ENCODE measurements around the gene ELF2.
A peak's percentile ranks its signal among the peaks of the same experiment; 100 is the strongest.

ELF2 gene

DNA sequence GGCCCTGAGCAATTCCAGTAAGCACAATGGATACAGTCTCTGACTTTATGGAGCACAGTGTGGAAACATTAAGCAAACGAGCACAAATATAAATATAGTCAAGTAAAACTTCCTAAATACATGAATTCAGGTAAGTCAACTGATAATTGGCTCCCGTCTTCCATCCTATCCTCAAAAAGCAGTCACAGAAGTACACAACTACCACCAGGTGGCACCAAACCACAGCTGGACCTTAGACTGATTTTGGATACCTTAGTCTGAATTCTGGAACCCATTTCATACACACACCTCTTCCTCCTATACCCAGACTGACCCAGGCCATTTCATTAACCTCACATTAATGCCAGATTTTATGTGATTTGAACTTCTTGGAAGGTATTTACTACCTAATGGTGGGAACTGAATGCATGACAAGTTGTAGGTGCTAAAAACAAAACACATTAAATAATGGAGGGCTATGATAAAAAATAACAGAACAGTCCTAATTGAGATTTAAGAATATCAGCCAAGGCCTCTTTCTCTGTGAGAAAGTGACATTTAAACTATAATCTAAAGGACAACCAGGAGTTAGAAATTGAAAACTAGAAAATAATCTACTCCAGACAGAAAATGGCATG lies 77.5 kb downstream of the ELF2 start:
- Histone ChIP-seq H3K36me3 (ENCODE audit: insufficient read depth, low read length) (no peaks in the 10 kb centered on the region), H2AFZ (ENCODE audit: low read depth, low read length) (no peak overlapping the region), H4K20me1 (ENCODE audit: insufficient read depth, low read length) (no peaks in the 10 kb centered on the region), H3K9me3 (ENCODE audit: insufficient read depth, low read length, severe bottlenecking) (no peaks in the 10 kb centered on the region), H3K4me1 (ENCODE audit: insufficient read depth, low read length) (no peaks in the 10 kb centered on the region), H3K79me2 (ENCODE audit: insufficient read depth, low read length) (no peaks in the 10 kb centered on the region; the same call in 1 of the 2 replicates), H3K4me2 (ENCODE audit: insufficient read depth, low read length) (no peak overlapping the region), H3K27ac (ENCODE audit: low read length) (no peak overlapping the region), H3K4me3 (ENCODE audit: low read depth in 1 of 2, low read length in 2 of 2) (no peak overlapping the region), H3K9ac (ENCODE audit: low read depth, low read length) (no peak overlapping the region), H3K27me3 (ENCODE audit: insufficient read depth, low read length, poor library complexity) (no peaks in the 10 kb centered on the region)
- ATAC-seq (ENCODE audit: insufficient read depth, low read depth) = peak; percentile 98
- peak; percentile 77 for DNase-seq
- TF ChIP-seq EZH2 (IDR thresholded peaks at IDR 0.05; ENCODE audit: borderline replicate concordance, low read depth, low read length, severe bottlenecking) = no peak
- TF ChIP-seq, protein P1, sequence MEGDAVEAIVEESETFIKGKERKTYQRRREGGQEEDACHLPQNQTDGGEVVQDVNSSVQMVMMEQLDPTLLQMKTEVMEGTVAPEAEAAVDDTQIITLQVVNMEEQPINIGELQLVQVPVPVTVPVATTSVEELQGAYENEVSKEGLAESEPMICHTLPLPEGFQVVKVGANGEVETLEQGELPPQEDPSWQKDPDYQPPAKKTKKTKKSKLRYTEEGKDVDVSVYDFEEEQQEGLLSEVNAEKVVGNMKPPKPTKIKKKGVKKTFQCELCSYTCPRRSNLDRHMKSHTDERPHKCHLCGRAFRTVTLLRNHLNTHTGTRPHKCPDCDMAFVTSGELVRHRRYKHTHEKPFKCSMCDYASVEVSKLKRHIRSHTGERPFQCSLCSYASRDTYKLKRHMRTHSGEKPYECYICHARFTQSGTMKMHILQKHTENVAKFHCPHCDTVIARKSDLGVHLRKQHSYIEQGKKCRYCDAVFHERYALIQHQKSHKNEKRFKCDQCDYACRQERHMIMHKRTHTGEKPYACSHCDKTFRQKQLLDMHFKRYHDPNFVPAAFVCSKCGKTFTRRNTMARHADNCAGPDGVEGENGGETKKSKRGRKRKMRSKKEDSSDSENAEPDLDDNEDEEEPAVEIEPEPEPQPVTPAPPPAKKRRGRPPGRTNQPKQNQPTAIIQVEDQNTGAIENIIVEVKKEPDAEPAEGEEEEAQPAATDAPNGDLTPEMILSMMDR (IDR thresholded peaks at IDR 0.05; ENCODE audit: borderline replicate concordance, extremely low read depth, low read length, poor library complexity, severe bottlenecking) = peak; percentile 92

DNA sequence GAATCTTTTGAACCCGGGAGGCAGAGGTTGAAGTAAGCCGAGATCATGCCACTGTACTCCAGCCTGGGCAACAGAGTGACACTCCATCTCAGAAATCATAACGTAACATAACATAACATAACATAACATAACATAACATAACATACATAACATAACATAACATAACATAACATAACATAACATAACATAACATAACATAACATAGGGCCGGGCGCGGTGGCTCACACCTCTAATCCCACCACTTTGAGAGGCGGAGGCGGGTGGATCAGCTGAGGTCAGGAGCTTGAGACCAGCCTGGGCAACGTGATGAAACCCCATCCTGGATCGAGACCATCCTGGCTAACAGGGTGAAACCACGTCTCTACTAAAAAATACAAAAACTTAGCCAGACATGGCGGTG lies 84.7 kb downstream of the ELF2 start:
- H3K79me2 ChIP-seq (ENCODE audit: insufficient read depth, low read length) = peaks cover 2% of the 10 kb centered on the region; the same call in 1 of the 2 replicates
- H4K20me1 ChIP-seq (ENCODE audit: insufficient read depth, low read length) = no peaks in the 10 kb centered on the region
- no peak for ATAC-seq (ENCODE audit: insufficient read depth, low read depth)

DNA sequence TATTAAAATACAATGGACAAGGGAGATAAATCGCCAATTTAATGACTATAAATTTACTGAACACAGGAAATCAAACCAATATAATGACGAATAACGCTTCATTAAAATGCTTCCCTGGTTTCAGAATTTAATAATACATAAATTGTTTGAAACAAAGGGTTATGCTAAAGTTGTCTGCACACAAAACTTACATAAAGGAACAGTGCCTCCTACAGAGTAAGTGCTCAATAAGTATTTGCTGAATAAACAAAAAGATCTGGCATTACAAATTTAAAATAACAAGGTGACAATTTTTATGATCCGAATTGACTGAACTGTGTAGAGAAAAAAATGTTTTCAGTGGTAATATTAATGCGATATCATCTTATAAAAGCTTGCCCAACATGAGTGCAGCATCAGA lies 91.9 kb downstream of the ELF2 start:
- Histone ChIP-seq H3K9me3 (ENCODE audit: insufficient read depth, low read length, severe bottlenecking) (no peaks in the 10 kb centered on the region), H2AFZ (ENCODE audit: low read depth, low read length) (peak overlapping the region; percentile 70), H3K4me3 (ENCODE audit: low read depth in 1 of 2, low read length in 2 of 2) (peak overlapping the region; percentile 96 to 99; a peak in 2 of 4 replicates), H3K27ac (ENCODE audit: low read length) (peak overlapping the region; percentile 99), H3K79me2 (ENCODE audit: insufficient read depth, low read length) (peaks cover 39% of the 10 kb centered on the region), H3K4me2 (ENCODE audit: insufficient read depth, low read length) (peak overlapping the region; percentile 72), H3K9ac (ENCODE audit: low read depth, low read length) (peak overlapping the region; percentile 92), H4K20me1 (ENCODE audit: insufficient read depth, low read length) (peaks cover 24% of the 10 kb centered on the region; the same call in 1 of the 2 replicates), H3K36me3 (ENCODE audit: insufficient read depth, low read length) (peaks cover 13% of the 10 kb centered on the region; the same call in 1 of the 2 replicates), H3K4me1 (ENCODE audit: insufficient read depth, low read length) (peaks cover 32% of the 10 kb centered on the region), H3K27me3 (ENCODE audit: insufficient read depth, low read length, poor library complexity) (no peaks in the 10 kb centered on the region)
- DNase-seq = no peak
- no peak for ATAC-seq (ENCODE audit: insufficient read depth, low read depth)
- no peak for TF ChIP-seq EZH2 (IDR thresholded peaks at IDR 0.05; ENCODE audit: borderline replicate concordance, low read depth, low read length, severe bottlenecking)
- TF ChIP-seq, protein P1 (IDR thresholded peaks at IDR 0.05; ENCODE audit: borderline replicate concordance, extremely low read depth, low read length, poor library complexity, severe bottlenecking) = peak; percentile 51

More for the DNA sequence above, 84.7 kb downstream of the ELF2 start:
- no peak overlapping the region for H3K9ac ChIP-seq (ENCODE audit: low read depth, low read length)
- no peak for TF ChIP-seq EZH2 (IDR thresholded peaks at IDR 0.05; ENCODE audit: borderline replicate concordance, low read depth, low read length, severe bottlenecking)
- TF ChIP-seq, protein P1 (IDR thresholded peaks at IDR 0.05; ENCODE audit: borderline replicate concordance, extremely low read depth, low read length, poor library complexity, severe bottlenecking) = no peak
- H3K27ac ChIP-seq (ENCODE audit: low read length) = no peak overlapping the region
- no peak overlapping the region for H3K4me2 ChIP-seq (ENCODE audit: insufficient read depth, low read length)
- H3K9me3 ChIP-seq (ENCODE audit: insufficient read depth, low read length, severe bottlenecking) = no peaks in the 10 kb centered on the region
- H2AFZ ChIP-seq (ENCODE audit: low read depth, low read length) = no peak overlapping the region
- H3K36me3 ChIP-seq (ENCODE audit: insufficient read depth, low read length) = no peaks in the 10 kb centered on the region; the same call in 1 of the 2 replicates
- H3K27me3 ChIP-seq (ENCODE audit: insufficient read depth, low read length, poor library complexity) = no peaks in the 10 kb centered on the region
- H3K4me3 ChIP-seq (ENCODE audit: low read depth in 1 of 2, low read length in 2 of 2) = no peak overlapping the region
- no peak for DNase-seq
- no peaks in the 10 kb centered on the region for H3K4me1 ChIP-seq (ENCODE audit: insufficient read depth, low read length)

All from DND-41 (cell line).